GM12878 (cell line): Measurements from ENCODE around the gene A3GALT2.

Experiments
- CREB1 ChIP-seq: IDR thresholded peaks from 2 replicates; pipeline ENCODE4 v1.6.1; 2012; ENCODE audit warnings: low read depth, mild to moderate bottlenecking, inconsistent platforms
- NR2C1 ChIP-seq: fragments of 450-650 bp; IDR thresholded peaks from 2 replicates; pipeline ENCODE4 v1.6.1; 2017; ENCODE audit warnings: antibody characterized with exemption, mild to moderate bottlenecking, moderate library complexity
- RELA ChIP-seq: fragments of 450-650 bp; IDR thresholded peaks from 2 replicates; pipeline ENCODE4 v1.8.0; 2014; ENCODE audit warnings: borderline replicate concordance; ENCODE audit not compliant: partially characterized antibody
- TF ChIP-seq, protein P1 (sequence below), 3 experiments: IDR thresholded peaks in 2 of 3; conservative IDR thresholded peaks in 1 of 3; 2 replicates each; pipeline ENCODE4 v1.5.1; 2011; ENCODE audit warnings: low read depth in 3 of 3, low read length in 3 of 3, mild to moderate bottlenecking in 3 of 3, control low read depth in 2 of 3, moderate library complexity in 2 of 3, inconsistent platforms in 1 of 3, mixed read lengths in 1 of 3; ENCODE audit not compliant: control insufficient read depth in 2 of 3, insufficient read depth in 1 of 3; ENCODE audit errors: extremely low read depth in 1 of 3
- TF ChIP-seq, protein P2 (sequence below): IDR thresholded peaks from 2 replicates; pipeline ENCODE4 v1.6.1; 2012; ENCODE audit warnings: low read depth, low read length, improper control_type of control experiment

DNA sequence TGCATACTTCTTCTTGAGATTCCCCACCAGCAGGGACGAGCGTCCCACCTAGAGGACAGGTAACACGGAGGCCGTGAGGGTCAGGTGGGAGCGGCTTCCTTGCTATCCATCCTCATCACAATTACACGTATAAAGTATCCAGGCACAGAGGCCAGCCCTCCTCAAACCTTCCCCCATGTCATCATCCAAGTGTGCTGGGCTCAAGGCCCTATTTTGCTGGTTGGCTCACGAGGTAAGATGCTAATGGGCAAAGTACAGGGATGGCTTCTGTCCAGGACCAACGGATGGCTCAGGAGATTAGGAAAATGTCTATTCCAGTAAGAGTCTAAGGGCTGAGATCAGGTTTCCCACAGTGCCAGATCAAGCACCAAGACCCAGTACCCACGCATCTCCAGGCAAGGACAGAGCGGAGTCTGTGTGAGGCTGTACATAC is 11.5 kb upstream of the A3GALT2 start:
- TF ChIP-seq, protein P1, sequence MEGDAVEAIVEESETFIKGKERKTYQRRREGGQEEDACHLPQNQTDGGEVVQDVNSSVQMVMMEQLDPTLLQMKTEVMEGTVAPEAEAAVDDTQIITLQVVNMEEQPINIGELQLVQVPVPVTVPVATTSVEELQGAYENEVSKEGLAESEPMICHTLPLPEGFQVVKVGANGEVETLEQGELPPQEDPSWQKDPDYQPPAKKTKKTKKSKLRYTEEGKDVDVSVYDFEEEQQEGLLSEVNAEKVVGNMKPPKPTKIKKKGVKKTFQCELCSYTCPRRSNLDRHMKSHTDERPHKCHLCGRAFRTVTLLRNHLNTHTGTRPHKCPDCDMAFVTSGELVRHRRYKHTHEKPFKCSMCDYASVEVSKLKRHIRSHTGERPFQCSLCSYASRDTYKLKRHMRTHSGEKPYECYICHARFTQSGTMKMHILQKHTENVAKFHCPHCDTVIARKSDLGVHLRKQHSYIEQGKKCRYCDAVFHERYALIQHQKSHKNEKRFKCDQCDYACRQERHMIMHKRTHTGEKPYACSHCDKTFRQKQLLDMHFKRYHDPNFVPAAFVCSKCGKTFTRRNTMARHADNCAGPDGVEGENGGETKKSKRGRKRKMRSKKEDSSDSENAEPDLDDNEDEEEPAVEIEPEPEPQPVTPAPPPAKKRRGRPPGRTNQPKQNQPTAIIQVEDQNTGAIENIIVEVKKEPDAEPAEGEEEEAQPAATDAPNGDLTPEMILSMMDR (IDR thresholded peaks at IDR 0.05 in 2 of 3, conservative IDR thresholded peaks at IDR 0.05 in 1 of 3; ENCODE audit: control insufficient read depth in 2 of 3, extremely low read depth in 1 of 3, insufficient read depth in 1 of 3, low read depth in 3 of 3, low read length in 3 of 3) = no peak
- no peak for TF ChIP-seq NR2C1
- TF ChIP-seq, protein P2, sequence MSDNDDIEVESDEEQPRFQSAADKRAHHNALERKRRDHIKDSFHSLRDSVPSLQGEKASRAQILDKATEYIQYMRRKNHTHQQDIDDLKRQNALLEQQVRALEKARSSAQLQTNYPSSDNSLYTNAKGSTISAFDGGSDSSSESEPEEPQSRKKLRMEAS = no peak
- no peak for TF ChIP-seq RELA
- TF ChIP-seq CREB1 = no peak
